GM18873 (cell line): ENCODE results near the gene PELO.

Experiments
- ATAC-seq: cut with Tn5 transposase; IDR thresholded peaks from one replicate; pipeline ENCODE4 v1.9.1; 2021; ENCODE audit warnings: mild to moderate bottlenecking, moderate library complexity, moderate number of reproducible peaks; ENCODE audit not compliant: unreplicated experiment, low FRiP score

PELO gene

DNA sequence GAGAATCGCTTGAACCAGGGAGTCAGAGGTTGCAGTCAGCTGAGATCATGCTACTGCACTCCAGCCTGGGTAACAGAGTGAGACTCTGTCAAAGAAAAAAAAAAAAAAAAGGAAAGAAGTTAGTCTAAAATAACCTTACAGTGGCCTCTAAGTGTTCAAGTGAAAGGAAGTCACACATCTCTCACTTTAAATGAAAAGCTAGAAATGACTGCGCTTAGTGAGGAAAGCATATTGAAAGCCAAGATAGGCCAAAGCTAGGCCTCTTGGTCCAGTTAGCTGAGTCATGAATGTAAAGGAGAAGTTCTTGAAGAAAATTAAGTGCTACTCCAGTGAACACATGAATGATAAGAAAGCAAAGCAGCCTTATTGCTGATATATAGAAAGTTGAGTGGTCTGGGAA, 38.1 kb downstream of the PELO start:
- peak; percentile 96 for ATAC-seq

DNA sequence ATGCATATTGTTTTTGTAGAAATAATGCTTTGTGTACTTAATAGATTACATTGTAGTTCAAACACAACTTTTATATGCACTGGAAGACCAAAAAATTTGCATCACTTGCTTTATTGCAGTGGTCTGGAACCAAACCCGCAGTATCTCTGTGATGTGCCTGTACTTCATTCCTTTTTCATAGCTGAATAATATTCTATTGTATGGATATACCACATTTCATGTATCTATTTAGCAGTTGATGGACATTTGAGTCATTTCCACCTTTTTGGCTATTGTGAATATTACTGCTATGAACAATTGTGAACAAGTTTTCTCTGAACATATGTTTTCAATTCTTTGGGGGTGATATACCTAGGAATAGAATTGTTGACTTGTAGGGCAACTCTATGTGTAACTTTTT, 40.1 kb downstream of the PELO start:
- no peak for ATAC-seq

DNA sequence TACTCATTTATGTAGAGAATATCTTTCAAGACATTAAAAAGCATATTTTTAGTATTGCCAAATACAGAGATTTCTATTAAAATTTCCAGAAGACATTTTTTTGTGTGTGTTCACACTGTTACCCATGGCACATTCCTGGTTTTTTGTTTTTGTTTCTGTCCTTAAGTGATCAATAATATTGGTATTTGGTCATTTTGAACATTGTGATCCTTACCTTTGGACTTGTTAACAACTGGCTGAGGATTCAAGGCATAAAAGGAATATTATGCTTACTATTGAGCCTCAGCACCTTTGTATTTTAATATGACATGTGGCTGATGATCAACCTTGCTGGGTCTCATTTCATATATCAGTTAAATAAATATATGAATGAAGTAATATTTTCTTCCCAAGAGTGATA, 41.9 kb downstream of the PELO start:
- ATAC-seq: no peak

DNA sequence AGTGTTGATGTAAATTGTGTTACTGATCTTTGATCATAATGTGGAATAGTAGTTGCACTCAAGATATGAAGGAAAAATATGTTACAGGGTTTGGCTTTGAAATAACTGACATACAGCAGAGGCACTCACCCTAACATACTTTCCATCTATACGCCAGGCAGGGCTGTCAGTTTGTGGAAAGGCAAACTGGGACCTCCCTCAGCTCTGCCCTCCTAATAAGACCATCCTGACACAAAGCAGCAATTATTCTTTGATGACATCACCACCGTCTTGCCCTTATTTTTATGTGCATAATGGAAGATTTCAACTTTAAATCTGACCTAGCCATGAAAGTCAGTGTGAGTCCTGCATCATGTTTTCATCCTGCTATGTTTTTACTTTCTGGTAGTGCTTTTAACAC, 42.9 kb downstream of the PELO start:
- no peak for ATAC-seq

DNA sequence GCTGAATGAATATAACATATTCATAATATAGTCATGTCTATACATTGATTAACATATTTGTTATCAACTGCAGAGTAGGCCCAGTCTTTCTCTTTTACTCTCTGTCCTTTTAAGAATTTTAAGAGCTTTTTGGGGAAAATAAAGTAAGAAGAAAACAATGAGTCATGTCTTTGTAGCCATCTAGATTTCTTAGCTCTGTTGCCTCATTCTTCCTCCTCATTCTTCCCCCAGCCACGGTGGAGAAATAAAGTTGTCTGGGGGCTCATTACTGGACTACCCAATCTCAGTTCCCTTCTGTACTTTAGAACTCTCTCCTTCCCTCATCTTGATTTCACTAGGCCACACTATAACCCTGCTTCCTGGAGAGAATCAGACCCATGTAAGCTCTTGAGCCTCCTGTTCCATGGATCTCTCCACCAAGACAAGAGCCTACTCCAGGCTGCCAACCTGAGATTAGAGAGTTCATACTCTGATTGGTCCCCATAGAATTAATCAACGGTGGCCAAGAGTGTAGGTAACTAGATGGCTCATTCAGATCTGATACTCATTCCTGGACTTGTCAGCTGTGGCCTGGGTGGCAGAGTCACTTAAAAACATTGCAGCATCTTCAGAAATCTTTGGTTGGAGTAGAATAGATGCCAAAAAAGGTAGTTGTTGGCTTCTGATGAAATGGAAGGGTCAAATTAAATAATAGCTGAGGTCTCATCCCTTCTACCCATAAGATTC, 44.2 kb downstream of the PELO start:
- no peak for ATAC-seq

DNA sequence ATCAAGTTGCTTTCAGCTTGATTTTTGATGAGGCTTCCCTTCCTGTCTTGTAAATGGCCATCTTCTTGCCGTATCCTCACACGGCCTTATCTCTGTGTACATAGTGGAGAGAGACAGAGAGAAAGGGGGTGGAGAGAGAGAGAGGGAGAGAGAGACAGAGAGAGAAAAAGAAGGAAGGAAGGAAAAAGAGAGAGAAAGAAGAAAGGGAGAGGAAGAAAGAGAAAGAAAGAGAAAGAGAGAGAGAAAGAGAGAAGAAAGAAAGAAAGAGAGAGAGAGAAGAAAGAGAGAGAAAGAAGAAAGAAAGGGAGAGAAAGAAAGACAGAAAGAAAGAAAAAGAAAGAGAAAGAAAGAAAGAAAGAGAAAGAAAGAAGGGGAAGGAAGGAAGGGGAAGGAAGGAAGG, 46.6 kb downstream of the PELO start:
- ATAC-seq: no peak

DNA sequence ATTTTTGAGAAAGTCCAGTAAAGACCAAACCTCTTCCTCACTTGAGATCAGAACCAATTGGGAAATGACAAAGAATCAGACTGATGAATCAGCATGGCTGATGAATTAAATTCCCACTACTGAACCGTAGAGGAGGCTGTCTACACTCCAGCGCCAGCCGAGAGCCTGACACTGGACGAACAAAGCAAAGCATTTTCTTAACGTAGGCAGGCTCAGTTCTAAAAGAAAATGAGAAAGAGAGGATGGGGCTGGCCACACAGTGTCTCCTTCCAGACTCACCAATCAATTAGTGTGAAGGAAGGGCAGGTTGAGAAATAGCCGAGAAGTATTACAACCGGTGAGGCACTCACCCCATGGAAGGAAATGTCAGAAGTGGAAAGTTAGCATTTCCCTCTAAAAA, 49.4 kb downstream of the PELO start:
- no peak for ATAC-seq
